Hindlimb muscle (tissue), 1 donor: Measurements from ENCODE around the gene LRCOL1. TPM values are rescaled to one million over a fixed set of nuclear protein-coding genes. Genes with fewer than 3 reads are reported as not detected.

Experiments
- DNase-seq: peaks from one replicate; pipeline ENCODE4 v3.0.0-alpha.2; 2013
- polyA plus RNA-seq: library from polyadenylated mRNA; unstranded; fragments of 120-200 nt; gene quantifications from one replicate; pipeline ENCODE4 v1.2.1, GENCODE V29; 2013; ENCODE audit not compliant: insufficient read length

The LRCOL1 gene
- polyA plus RNA-seq, 1 donor: not detected

GRCh38 chr12:132581348-132582057 is 28.9 kb downstream of the LRCOL1 start:
- no peak for DNase-seq

DNA sequence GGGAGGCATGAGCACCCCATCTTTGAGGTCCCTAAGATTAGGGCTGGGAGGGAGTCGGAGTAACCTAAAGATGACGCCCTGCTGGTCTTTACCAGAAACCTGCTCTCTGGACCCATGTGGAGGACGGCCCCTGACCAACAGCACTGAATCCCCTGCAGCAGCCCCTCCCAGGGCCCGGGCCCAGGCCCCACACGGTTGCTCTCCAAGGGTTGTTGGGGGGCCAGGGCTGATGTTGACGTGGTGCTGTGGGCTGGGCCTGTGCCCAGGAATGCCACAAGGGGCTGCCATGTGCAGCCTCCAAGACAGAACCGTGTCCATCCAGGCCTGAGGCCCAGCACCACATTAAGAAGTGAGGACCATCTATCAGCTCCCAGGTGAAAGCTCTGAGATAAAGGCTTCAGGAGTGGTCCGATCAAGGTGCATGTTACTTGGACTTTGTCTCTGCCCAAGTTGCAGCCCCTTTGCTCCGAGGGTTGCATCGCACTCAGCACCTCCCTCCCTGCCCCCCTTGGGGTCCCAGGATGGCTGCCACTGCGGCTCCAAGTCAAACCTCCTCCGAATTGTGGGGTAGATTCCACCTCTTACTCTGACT is 29.6 kb downstream of the LRCOL1 start:
- DNase-seq: no peak

GRCh38 chr12:132579744-132580143 is 30.6 kb downstream of the LRCOL1 start:
- DNase-seq: no peak

- DNase-seq: no peak
Measured at GRCh38 chr12:132578826-132579225, 31.6 kb downstream of the LRCOL1 start.

- no peak for DNase-seq
Measured at GRCh38 chr12:132578118-132578517, 32.3 kb downstream of the LRCOL1 start.

DNA sequence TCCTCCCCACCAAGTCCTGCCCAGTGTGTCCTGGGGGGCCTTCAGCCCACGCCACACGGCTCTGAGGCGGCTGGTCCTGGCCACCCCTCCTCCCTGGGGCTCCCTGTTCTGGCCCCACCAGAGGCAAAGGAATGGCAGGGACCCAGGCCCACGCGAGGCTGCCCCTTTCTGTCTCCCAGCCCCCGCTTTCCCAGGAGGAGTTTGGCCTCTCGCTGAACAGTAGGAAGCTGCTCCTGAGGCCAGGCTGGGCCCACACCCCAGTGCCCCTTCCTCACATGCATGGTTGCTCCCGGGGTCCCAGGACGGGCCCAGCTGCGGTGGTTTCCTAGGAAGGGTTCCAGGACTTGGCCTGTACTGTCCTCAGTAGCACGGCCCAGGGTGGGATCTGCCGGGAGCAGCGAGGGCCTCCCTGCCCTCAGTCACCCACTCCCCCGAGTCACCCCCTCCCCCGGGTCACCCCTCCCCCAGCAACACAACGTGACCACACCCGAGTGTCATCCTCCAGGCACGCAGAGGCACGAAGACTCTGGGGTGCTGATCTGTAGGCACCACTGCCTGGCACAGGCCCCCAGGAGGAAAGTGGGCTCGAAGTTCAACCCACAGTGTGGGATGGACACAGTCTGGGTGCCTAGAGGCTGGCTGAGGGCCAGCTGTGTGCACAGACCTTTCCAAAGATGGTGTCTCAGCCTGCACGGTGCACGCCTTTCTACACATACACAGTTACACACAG is 33.0 kb downstream of the LRCOL1 start:
- DNase-seq: no peak

DNA sequence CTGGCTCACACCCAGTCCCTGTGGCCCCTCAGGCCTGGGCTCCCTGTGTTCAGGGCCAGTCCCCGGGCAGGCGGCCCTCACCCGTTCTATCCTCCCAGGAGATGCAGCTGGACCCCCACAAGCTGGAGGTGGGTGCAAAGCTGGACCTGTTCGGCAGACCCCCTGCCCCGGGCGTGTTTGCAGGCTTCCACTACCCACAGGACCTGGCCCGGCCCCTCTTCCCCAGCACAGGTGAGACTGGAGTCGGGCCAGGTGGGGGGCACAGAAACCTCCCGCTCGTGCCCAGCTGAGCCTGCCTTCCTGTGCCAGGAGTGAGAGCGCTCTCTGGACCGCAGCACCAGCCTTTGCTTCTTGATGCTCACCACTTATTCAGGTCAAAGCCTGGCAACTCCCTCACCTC is 33.7 kb downstream of the LRCOL1 start:
- DNase-seq: no peak

DNA sequence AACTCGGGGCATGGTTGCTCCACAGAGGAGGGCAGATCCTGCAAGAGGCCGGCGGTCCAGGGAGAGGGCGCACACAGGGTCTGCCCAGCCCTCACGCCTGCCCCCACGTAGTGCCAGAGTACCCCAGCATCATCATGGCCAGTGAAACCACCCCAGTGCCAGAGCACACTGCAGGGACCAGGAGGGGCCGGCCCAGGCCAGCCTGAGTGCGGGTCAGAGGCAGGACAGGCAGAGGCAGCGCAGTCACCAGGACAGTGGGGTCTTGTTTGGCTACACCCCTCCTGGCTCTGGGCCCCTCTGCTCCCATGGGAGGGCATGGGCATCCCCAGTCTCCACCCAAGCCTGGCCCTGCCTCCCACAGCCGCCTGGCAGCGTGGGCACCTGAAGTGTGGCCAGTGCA is 34.7 kb downstream of the LRCOL1 start:
- no peak for DNase-seq

- DNase-seq: no peak
Measured at GRCh38 chr12:132574271-132574996, 35.9 kb downstream of the LRCOL1 start.

DNA sequence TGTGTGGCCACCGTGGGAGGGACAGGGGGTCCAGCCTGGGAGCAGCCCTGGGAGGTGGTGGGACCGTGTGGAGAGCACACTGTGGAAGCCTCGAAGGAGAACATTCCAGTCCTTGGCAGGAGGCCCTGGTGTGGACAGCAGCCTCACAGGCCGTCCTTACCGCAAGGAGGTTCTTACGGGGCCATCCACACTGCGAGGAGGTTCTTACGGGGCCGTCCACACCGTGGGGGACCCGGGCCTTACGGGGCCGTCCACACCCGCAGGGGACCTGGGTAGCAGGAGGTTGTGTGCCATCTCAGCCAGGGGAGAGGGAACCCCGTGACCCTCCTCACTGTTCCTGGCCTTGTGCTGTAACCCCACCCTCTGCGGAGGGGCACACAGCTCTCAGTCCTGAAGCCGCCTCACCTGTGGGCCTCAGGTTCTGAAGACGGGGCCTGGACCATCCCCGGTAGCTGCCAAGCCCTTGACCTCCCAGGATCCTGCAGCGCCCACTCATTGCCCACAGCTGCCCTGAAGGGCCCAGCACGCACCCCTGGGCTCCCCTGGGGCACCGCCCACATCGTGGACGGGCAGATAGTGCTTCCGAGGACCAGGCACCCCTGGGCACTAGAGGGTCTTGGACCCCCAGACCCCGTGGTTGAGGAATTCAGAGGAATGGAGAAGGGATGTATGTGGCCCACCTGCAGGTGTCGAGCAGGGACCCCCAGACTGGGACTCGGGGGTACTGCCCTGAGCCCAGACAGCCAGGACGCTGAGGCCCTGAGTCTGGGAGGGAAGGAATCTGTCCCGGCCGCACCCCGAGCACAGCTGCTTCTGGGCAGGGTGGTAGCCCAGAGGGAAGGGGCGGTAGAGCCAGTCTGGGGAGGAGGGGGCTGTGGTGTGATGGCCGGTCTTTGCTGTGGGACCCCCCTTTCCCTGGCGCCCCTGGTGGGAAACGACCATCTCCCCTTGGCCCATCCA is 37.3 kb downstream of the LRCOL1 start:
- DNase-seq: no peak

- no peak for DNase-seq
Measured at GRCh38 chr12:132572106-132572505, 38.3 kb downstream of the LRCOL1 start.

DNA sequence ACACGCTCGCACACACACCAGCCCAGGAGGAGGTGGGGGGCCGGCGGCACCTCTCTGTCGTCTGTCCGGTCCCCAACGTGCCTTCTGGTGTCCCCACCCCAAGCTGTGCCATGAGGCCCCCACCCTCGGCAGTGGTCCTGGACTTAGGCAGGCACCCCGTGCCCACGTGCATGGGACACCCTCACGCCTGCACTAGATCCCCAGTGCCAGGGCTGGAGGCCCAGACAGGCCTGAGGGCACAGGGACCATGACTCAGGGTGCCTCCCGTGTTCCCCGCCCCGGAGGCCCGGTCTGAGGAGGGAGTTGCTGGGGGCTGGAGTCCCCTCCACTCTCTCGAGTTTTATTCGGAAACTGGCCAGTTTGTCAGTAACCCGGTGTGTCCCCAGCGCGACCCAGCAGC is 38.8 kb downstream of the LRCOL1 start:
- no peak for DNase-seq

DNA sequence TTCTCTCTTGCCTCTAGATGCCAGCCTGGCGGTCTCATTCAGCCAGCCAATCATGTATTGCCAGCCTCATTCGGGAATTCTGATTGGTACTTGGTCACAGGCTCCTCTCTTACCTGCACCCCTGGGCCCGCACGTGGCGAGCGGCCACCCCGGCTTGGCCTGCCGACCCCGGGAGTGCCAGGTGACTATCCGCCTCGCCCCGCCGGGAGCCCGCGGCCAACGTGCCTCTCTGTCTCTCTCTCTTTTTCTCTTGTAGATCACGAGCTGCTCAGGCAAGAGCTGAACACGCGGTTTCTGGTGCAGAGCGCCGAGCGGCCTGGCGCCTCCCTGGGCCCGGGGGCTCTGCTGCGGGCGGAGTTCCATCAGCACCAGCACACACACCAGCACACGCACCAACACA is 39.3 kb downstream of the LRCOL1 start:
- DNase-seq: no peak

GRCh38 chr12:132570635-132571034 is 39.7 kb downstream of the LRCOL1 start:
- DNase-seq: no peak

DNA sequence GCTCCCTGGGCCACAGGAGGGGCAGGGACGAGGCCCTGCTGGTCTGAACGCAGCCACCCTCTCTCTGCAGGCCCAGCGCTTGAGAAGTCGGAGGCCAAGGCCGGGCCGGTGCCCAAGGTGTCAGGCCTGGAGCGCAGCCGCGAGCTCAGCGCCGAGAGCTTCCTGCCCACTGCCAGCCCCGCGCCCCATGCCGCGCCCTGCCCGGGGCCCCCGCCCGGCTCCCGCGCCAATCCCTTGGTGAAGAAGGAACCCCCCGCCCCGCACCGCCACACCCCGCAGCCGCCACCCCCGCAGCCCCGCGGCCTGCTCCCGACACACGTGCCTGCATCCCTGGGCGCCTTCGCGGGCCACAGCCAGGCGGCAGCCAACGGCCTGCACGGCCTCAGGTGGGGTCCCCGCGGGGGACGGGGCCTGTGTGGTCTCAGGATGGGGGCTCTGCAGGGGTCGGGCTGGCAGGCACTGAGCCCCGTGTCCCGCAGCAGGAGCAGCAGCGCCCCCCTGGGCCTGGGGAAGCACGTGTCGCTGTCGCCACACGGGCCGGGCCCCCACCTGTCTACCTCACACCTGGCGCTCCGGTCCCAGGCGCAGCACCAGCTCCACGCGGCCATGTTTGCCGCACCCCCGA is 40.4 kb downstream of the LRCOL1 start:
- DNase-seq: no peak

DNA sequence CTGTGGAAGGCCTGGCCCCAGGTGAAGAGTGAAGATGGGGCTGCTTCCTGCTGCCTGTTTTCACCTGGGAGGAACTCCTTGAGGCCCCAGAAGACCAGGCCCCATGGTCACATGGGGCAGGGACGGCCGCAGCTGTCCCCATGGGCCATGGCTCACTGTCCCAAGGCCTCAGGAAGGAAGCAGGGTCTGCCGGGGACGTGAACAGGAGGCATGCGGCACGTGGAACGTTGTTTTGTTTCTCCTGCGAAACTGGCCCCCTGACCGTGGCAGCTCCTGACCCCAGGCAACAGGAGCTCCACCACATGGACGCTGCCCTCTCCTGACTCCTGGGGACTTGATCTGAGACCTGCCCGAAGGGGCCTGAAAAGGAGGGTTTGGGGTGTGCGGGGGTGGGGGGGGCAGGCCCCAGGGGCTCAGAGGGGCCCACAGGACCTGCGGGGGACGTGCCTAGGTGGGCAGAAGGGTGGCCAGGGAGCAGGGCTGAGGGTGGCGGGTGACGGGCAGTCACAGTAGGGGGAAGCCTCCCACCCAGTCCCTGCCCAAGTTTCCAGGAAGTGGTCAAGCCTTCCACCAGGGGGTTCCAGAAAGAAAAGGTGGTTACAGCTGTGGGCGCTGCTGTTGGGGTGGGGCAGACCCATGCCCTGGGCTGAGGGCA is 41.4 kb downstream of the LRCOL1 start:
- DNase-seq: no peak

DNA sequence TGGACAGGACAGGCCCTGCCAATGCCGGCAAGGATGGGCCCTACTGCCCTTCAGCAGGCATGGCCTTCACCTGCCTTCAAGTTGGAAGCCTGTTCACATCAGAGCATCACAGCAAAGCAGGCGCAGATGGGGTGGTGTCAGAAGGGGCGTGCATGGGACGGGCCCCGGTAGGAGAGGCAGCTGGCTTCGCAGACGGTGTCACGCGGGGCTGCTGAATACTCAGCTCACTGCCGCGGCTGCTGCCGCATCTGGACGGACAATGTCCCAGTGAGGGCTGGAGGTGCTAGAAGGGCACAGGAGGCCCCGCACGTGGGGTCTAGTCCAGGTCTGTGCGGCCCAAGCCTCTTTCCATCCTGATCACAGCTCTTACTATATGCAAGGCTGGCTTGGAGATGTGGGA is 42.1 kb downstream of the LRCOL1 start:
- no peak for DNase-seq

DNA sequence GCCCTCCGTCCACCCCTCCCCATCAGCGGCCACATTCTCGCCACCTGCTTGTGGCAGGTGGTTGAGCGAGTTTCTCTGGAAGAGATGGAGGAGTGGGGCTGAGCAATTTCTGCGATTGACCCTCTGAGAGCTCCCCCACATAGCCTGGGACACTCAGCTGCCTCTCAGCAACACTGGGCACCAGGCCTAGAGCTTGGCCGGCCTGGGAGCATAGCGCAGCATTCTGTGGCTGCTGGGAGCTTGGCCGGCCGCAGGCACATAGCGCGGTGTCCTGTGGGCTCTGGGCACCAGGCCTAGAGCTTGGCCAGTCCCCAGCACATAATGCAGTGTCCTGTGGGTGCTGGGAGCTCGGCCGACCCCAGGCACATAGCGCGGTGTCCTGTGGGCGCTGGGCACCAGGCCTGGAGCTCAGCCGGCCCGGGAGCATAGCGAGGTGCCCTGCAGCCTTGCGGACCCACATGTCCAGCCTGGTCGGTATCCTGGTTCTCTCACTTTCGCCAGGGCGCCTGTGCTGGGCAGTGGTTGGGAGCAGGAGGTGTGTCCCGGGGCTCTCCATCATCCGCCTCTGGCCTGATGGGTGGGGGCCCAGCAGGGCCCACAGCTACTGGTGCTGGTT is 43.8 kb downstream of the LRCOL1 start:
- DNase-seq: no peak

GRCh38 chr12:132565365-132565764 is 45.0 kb downstream of the LRCOL1 start:
- no peak for DNase-seq

GRCh38 chr12:132563911-132564310 is 46.5 kb downstream of the LRCOL1 start:
- no peak for DNase-seq
